HG03442 (cell line): Measurements from ENCODE around the gene MRPL53.
"Not testable (repeated sequence)": the region's sequence is repeated elsewhere in the genome, so short reads cannot be mapped to it uniquely, and the experiment has no call there.

Experiments used
- ATAC-seq: cut with Tn5 transposase; IDR thresholded peaks from one replicate; pipeline ENCODE4 v1.9.1; 2021; ENCODE audit warnings: mild to moderate bottlenecking, moderate library complexity; ENCODE audit not compliant: unreplicated experiment

The MRPL53 gene

DNA sequence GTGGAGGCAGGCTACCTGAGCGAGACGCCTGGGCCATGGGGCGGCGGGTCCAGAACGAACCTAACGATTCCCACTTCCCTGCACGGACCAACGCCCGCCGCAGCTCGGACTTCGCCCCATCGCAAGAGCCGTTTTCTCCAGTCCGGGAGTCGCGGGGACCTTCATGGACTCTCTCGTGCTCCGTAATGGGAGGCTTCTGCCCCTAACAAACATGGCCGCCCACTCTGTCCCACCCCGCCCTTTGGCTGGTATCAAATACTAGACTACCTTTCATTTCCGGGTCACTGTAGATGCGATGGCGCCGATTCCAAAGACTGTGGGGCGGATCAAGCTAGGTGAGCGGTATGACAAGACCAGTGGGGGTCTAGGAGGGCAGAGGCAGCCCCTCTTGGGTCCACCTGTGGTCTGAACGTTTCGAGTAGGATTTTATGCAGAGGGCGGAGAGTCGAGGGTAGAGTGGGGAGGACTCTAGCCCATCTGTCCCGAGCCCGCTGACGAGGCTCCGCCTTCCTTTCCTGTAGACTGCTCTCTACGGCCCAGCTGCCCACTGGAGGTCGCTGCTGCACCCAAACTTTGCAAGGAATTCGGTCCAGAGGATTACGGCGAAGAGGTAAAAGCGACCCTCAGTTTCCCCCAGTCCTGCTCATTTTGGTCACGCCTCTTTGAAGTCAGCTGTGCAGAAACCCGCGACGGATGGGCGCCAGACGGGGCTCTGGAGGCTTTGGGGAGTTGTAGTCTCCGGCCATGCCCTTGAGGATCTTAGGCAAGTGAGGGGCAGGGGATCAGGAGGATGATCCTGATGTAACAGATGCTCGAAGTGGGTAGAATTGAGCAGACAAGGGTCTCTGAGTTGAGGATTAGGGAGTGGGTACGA is 10.6 kb upstream of the MRPL53 start, which contains the start of the genes CCDC142 and TTC31:
CCDC142 (minus strand) TSS at position 198 of the 874 bp plus-strand sequence; CDS start at position 37, 161 bp downstream.
TTC31 (plus strand) TSS at position 281 of the 874 bp plus-strand sequence; CDS start at position 296, 15 bp downstream.
- ATAC-seq, result peak; percentile 84

DNA sequence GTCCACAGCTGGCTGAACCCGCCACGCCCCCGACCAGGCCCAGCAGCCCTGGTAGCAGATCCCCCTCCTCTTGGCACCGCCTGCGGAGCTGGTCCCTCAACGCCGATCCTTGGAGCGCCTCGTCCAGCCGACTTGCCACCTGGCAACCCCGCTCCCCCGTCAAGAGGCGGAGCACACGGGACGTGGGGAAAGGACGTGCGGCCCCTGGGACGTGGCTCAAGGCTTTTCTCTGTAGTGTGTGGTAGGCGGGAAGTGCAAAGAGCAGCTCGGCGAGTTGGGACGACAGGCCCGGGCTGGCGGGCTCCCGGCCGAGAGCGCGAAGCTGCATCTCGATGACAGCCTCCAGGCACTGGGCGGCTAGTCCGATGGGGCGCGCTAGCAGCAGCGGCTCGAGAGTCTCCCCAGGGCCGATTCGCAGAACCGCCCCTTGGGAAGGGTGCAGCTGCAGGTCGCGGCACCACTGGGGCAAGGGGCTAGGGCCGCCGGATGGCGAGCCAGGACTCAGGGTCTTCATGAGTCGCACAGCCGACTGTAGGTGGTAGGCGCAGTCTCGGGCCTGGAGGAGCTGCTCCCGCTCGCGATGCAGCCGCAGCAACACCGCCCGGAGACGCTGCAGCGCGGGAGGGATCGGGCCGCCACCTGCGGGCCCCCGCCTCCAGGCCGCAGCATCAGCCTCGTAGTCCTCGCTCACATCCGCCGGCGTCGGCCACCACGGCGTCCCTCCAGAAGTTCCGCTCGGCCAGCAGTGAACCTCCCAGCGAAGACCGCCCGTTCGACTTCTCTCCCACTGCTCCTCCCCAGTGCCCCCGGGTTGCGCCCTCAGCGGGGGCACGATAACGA is 9.7 kb upstream of the MRPL53 start:
- ATAC-seq, result peak; percentile 34

DNA sequence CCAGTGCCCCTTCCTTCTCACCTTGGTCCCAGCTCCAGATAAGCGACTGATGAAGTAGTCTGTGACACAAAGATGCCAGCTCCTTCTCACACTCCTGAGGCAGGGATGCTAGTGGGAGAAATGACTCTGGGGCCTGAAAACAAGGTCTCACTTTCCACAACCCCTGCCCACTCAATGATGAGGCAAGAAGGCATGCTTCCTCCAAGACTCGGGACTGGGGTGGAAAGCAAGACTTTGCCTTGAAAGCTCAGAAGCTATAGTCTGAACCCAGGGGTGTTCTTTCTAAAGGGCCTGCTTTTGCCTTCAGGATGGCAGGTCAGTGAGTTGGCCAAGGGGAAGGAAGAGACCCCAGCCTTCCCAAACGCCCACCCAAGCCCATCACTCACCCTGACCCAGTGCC is 9.0 kb upstream of the MRPL53 start:
- no peak for ATAC-seq

DNA sequence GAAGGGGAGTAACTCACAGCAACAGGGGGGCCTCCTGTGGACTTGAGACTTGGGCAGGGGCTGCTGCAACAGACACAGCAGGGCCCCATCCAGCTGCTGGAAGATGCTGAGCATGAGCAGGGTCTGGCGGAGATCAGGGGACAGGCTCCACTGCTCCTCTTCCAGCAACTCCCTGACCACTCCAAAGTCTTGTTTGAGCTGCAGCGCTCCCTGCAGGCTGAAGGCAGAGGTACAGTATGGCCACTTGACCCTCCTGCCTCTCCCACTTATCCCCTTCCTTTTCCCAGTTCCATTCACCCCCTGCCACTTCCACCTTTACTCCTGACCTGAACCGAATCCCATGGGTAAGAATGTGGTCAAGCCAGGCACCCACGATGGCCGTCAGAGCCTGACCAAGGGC is 2.4 kb upstream of the MRPL53 start:
- ATAC-seq, result no peak

DNA sequence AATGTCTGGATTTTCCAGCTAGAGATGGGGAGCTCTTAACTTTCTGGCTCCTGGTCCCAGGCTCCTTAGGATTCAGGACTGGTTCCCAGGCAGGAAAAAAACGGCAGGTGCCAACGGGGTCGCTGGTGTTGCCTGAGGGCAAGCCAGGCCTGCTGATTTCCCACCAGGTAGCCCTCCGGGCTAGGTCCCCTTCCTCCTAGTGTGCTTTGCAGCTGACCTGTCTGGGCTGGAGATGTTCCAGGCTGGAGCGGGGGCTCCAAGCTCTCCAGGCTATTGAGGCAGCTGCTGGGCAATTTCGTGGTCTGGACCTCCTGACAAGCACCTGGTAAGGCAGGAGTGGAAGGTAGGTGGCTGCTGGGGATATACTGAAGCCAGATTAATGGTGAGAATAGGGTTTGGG is 2.0 kb upstream of the MRPL53 start:
- no peak for ATAC-seq

DNA sequence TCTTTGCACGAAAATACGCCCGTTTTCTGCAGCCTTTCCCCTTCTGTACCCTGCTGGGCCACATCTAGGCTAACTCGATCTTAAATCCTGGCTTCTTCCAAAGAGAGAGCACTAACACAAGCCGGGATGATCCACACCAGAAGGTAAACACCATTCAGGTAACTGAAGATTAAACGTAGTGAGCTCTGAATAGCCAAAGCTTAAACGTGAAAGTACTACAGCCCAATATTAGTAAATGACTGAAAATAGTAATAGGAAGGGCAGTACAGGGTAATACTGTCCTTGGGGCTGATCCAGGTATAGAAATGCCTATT is 422 bp upstream of the MRPL53 start:
- ATAC-seq, result peak; percentile 4

DNA sequence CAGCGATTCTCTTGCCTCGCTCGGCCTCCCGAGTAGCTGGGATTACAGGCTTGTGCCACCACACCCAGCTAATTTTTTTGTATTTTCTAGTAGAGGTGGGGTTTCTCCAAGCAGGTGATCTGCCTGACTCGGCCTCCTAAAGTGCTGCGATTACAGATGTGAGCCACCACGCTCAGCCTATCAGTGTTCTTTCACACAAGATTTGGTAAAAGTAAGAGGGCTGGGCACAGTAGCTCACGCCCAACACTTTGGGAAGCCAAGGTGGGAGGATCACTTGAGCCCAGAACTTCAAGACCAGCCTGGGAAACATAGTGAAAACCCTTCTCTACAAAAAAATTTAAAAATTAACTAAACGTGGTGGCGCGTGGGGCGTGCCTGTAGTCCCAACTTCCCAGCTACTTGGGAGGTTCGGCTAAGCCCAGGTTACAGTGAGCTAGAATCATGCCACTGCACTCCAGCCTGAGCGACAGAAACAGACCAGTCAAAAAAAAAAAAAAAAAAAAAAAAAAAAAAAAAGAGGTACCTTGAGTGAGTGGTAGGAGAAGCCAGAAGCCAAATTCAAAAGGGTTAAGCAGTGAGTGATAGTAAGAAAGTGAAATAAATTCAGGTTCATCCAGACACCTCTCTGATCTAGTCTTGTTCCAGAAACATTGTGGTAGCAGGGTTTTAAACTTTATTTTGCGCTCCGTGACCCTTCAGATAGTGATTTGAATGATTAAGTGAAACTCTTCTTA is 981 bp downstream of the MRPL53 start:
- no peak for ATAC-seq

DNA sequence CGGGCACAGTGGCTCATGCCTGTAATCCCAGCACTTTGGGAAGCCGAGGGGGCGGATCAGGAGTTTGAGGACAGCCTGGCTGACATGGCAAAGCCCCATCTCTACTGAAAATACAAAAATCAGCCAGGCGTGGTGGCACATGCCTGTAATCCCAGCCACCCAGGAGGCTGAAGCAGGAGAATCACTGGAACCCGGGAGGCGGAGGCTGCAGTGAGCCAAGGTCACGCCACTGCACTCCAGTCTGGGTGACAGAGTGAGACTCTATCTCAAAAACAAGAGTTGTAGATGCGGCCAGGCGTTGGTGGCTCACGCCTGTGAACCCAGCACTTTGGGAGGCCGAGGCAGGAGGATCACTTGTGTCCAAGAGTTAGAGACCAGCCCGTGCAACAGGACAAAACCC is 1.7 kb downstream of the MRPL53 start:
- ATAC-seq, result not testable (repeated sequence)

DNA sequence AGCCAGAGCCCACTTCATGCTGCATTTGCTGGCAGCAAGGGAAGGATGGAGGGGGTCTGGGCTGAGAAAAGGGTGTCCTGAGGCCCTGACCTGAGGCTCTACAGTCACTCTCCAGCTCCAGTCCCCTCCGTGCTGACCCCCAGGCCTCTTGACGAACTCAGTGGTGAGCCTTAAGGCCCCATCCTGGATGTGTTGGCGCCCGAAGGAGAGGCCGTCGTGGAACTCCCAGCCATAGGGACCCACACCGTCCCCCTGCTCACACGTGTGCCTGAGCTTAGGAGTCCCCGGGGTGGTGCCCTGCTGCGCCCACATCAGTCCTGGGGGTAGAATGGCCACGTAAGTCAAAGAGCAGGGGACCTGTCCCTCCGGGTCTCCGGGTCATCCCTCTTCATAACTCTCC is 8.1 kb downstream of the MRPL53 start:
- no peak for ATAC-seq

DNA sequence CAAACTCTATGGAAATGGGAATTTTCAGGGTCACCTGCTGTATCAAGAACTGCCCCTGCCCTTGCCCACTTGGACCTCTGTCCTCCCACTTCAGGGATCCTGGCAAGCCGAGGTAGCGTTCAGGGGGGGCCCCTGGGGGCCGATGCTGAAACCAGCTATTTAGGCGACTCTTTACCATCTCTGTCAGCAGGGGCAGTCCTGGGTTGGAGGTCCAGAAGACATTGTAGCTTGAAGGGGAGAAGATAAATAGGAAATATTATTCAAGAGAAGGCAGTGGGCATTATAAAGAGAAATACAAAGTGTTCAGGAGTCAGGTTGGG is 9.7 kb downstream of the MRPL53 start:
- no peak for ATAC-seq

DNA sequence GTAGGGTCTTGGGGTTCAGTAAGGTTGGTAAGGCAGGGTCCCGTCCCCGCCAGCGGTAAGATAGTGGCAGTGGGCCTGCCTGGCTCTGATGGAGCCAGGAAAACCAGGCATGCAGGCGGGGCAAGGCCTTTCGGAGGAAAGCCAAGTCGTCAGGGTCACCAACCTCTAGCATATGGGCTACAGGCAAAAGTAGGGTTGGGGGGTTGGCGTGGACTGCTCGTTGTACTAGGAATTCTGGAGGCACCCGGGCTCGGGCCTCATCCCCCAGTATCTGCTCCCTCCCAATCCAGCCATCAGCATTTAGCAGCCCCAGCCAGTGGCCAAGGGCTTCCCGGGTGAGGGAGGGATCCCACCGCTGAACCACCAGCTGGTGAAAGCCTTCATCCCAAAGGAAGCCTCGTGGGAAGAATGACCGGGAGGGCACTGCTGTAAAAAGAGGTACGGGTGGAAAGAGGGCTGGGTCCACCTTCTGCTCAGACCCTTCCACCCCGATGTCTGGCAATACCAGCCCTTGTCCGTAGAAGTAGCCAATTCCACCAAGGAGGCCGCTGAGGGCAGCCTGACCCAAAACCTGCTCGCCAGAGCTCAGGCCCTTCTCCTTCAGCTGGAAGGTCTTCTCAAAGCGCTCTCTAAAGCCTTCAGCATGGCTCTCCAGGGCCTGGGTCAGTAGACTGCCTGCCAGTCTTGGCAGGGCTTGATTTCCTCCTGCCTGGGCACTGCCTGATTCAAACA is 10.3 kb downstream of the MRPL53 start:
- no peak for ATAC-seq

DNA sequence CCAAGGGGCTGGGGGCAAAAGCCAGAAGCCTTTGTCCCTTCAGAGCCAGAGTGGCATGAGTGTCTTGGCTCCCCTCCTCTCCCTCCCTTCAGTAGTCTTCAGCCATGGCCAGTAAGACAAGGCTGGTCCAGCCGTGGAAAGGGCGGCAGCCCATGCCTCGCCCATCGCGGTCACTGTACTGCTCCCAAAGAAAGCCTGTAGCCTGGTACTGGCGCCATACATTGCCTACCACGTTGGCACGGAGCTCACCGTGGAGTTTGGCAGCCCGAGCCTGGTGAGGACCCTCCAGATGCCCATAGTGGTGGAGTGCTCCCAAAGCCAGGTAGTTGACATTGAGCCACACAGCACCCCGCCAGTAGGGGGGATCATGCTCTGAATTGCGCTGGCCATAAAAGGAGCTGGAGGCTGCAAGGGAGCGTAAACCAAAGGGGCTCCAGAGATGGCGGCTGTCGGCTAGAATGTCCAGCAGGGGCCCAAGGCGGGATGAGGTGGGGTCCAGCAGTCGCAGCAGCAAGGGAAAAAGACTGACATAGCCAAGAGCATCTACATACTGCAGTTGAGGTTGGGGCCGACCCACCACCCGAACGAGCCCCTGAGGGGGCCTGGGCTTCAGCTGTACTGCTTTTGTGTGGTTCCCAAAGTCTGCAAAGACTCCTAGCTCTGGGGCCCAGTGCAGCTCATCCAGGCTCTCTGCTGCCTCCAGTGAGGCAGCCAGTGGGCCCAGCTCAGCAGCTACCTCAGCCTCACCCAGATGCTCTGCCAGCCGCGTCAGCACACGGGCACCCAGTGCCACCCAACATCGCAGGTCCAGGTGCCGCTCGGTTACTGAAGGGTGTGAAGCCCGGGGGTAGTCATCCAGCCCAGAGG is 11.1 kb downstream of the MRPL53 start:
- ATAC-seq, result no peak

DNA sequence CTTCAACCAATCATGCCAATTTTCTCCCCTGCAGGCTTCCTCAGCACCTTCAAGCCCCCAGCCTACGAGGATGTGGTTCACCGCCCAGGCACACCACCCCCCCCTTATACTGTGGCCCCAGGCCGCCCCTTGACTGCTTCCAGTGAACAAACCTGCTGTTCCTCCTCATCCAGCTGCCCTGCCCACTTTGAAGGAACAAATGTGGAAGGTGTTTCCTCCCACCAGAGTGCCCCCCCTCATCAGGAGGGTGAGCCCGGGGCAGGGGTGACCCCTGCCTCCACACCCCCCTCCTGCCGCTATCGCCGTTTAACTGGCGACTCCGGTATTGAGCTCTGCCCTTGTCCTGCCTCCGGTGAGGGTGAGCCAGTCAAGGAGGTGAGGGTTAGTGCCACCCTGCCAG is 12.3 kb downstream of the MRPL53 start:
- ATAC-seq, result not testable (repeated sequence)

DNA sequence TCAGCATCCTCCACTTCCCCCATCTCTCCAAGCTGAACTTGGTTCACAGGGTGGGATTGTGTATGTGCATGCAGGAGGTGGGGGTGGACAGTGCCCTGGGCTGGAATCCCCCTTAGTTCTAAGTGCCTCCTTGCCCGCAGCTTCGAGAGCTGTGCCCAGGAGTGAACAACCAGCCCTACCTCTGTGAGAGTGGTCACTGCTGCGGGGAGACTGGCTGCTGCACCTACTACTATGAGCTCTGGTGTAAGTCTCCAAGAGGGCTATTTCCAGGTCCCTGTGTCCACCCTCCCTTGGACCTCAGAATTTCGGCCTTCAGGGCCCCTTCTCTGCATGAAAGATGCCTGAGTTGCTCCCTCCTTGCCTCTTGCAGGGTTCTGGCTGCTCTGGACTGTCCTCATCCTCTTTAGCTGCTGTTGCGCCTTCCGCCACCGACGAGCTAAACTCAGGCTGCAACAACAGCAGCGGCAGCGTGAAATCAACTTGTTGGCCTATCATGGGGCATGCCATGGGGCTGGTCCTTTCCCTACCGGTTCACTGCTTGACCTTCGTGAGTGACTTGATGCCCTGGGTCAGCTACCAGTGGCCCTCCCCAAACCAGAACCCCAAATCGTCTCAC is 12.9 kb downstream of the MRPL53 start:
- not testable (repeated sequence) for ATAC-seq

DNA sequence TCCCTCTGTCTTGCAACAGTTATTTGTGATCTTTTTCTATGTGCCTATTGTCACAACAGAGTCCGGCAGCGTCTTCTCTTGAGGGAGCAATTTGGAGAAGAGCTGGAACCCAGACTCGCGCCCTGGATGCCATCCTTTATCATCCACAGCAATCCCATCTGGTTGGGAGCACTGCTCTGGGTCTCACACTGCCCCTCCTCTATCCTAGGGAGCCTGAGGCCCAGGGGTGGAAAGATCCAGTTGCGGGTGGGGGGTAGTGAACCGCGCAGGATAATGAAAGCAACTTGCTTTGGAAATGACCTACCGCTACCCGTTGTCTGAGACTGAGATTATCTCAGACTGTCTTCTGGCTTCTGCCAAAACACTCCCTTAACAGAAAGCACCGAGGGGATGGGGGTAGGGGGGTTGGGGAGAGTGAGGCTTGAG is 13.5 kb downstream of the MRPL53 start:
- no peak for ATAC-seq

DNA sequence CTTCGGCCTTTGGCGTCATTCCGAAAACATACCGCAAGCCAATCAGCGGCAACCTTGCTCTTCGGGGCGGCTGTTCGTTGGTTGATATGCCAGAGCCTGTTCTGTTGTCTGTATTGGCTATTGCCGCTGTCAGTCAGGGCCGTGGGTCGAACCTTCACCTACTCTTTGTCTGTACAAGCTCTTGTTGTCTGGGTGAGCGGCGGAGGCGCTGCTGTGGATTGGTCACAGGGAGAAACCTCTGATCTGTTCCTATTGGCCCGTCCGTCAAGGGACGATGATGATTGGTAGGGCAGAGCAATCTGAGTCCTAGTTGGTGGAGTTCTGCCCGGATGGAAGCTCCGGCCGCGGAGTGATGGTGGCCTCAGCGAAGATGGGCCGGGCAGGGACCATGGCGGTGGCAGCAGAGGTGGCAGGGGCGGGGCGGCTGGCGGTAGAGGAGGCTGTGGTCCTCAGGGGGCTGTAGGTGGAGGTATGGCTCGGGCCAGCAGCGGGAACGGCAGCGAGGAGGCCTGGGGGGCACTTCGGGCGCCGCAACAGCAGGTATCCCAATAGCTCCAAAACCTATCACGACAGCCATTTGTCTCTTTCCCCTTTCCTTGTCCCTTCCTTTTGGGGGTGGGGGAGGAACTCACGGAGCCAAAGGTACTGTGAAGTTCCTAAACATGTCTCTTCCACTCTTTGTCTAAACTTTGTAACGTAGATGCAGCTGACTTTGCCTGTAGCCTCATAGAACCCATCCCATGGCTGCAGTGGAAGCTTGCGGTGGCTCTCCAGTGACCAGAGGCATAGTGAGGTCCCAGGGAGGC is 14.1 kb downstream of the MRPL53 start, which contains the start of gene WBP1:
WBP1 (plus strand) TSS at position 307 of the 806 bp plus-strand sequence; CDS start at position 472, 165 bp downstream.
- ATAC-seq, result peak; percentile 80

DNA sequence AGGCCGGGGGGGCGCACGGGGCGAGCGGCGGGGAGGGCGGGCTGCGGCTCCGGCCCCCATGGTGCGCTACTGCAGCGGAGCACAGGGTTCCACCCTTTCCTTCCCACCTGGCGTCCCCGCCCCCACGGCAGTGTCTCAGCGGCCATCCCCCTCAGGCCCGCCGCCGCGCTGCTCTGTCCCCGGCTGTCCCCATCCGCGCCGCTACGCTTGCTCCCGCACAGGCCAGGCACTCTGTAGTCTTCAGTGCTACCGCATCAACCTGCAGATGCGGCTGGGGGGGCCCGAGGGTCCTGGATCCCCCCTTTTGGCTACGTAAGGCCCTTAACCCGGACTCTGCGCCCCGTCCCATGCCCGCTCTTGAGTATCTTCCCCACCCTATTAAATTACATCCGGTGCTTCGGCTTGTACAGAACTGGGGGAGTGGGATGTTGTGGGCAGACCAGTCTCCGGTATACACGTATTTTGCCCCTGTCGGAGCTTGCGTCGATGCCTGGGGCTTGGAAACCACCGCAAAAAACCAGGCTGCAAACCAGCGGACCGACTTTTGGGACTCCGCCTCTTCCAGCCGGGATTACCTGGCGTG is 14.8 kb downstream of the MRPL53 start:
- peak; percentile 25 for ATAC-seq

DNA sequence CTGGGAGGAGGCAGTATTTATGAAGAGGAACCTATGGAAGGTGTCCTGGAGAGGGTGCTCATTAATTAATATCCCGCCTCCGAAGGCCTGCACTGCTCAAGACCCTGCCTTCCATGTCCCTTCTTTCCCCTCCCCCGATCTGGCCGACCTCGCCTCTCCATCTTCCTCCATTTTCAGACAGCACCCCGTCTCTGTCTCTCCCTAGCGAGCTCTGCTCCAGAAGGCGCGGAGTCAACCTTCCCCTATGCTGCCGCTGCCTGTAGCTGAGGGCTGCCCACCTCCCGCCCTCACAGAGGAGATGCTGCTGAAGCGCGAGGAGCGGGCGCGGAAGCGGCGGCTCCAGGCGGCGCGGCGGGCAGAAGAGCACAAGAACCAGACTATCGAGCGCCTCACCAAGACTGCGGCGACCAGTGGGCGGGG is 15.3 kb downstream of the MRPL53 start:
- ATAC-seq, result no peak
